ENCODE measurements around the gene HEATR9.

The HEATR9 gene

GRCh38 chr17:35870906-35871819, 2.5 kb upstream of the HEATR9 start:
- in situ Hi-C loops (cut with MboI; ENCODE audit: low pct_unique_long_range_greater_than_20kb, low sequenced_read_pairs): no loop called here
- DNase-seq: peak; percentile 66

- DNase-seq: no peak
- in situ Hi-C loops (cut with MboI; ENCODE audit: low pct_unique_long_range_greater_than_20kb, low sequenced_read_pairs): no loop called here
These were observed 1.1 kb downstream of the HEATR9 start for GRCh38 chr17:35867574-35867973.

- in situ Hi-C loops (cut with MboI; ENCODE audit: low pct_unique_long_range_greater_than_20kb, low sequenced_read_pairs): no loop called here
- no peak for DNase-seq
These were observed 2.2 kb downstream of the HEATR9 start for GRCh38 chr17:35866341-35866950.

GRCh38 chr17:35865412-35866340, 3.0 kb downstream of the HEATR9 start:
- DNase-seq: no peak
- in situ Hi-C loops (cut with MboI; ENCODE audit: low pct_unique_long_range_greater_than_20kb, low sequenced_read_pairs): no loop called here

- no peak for DNase-seq
- in situ Hi-C loops (cut with MboI; ENCODE audit: low pct_unique_long_range_greater_than_20kb, low sequenced_read_pairs): no loop called here
These were observed 3.8 kb downstream of the HEATR9 start for GRCh38 chr17:35864853-35865252.

GRCh38 chr17:35856603-35857002, 12.1 kb downstream of the HEATR9 start:
- in situ Hi-C loops (cut with MboI; ENCODE audit: low pct_unique_long_range_greater_than_20kb, low sequenced_read_pairs): no loop called here
- no peak for DNase-seq

GRCh38 chr17:35855965-35856364, 12.7 kb downstream of the HEATR9 start:
- in situ Hi-C loops (cut with MboI; ENCODE audit: low pct_unique_long_range_greater_than_20kb, low sequenced_read_pairs): no loop called here
- DNase-seq: no peak

- in situ Hi-C loops (cut with MboI; ENCODE audit: low pct_unique_long_range_greater_than_20kb, low sequenced_read_pairs): no loop called here
- DNase-seq: peak; percentile 75
These were observed 19.0 kb downstream of the HEATR9 start for GRCh38 chr17:35849469-35850348.

- in situ Hi-C loops (cut with MboI; ENCODE audit: low pct_unique_long_range_greater_than_20kb, low sequenced_read_pairs): no loop called here
- DNase-seq: no peak
These were observed 20.9 kb downstream of the HEATR9 start for GRCh38 chr17:35847633-35848373.

GRCh38 chr17:35847006-35847405, 21.7 kb downstream of the HEATR9 start:
- DNase-seq: no peak
- in situ Hi-C loops (cut with MboI; ENCODE audit: low pct_unique_long_range_greater_than_20kb, low sequenced_read_pairs): no loop called here

- in situ Hi-C loops (cut with MboI; ENCODE audit: low pct_unique_long_range_greater_than_20kb, low sequenced_read_pairs): no loop called here
- no peak for DNase-seq
These were observed 22.5 kb downstream of the HEATR9 start for GRCh38 chr17:35846055-35846809.

- DNase-seq: no peak
- in situ Hi-C loops (cut with MboI; ENCODE audit: low pct_unique_long_range_greater_than_20kb, low sequenced_read_pairs): no loop called here
These were observed 24.1 kb downstream of the HEATR9 start for GRCh38 chr17:35844547-35844946.

GRCh38 chr17:35843698-35844097, 25.0 kb downstream of the HEATR9 start:
- in situ Hi-C loops (cut with MboI; ENCODE audit: low pct_unique_long_range_greater_than_20kb, low sequenced_read_pairs): no loop called here
- no peak for DNase-seq

GRCh38 chr17:35842239-35842638, 26.5 kb downstream of the HEATR9 start:
- no peak for DNase-seq
- in situ Hi-C loops (cut with MboI; ENCODE audit: low pct_unique_long_range_greater_than_20kb, low sequenced_read_pairs): no loop called here

- in situ Hi-C loops (cut with MboI; ENCODE audit: low pct_unique_long_range_greater_than_20kb, low sequenced_read_pairs): no loop called here
- no peak for DNase-seq
These were observed 27.2 kb downstream of the HEATR9 start for GRCh38 chr17:35841505-35841904.

GRCh38 chr17:35841101-35841500, 27.6 kb downstream of the HEATR9 start:
- in situ Hi-C loops (cut with MboI; ENCODE audit: low pct_unique_long_range_greater_than_20kb, low sequenced_read_pairs): no loop called here
- DNase-seq: no peak

GRCh38 chr17:35825206-35825605, 43.5 kb downstream of the HEATR9 start:
- in situ Hi-C loops (cut with MboI; ENCODE audit: low pct_unique_long_range_greater_than_20kb, low sequenced_read_pairs): no loop called here
- DNase-seq: no peak

All from KBM-7 (cell line).